Left lung (tissue), 14 donors: ENCODE measurements around the gene TULP3. TPM values are rescaled to one million over a fixed set of nuclear protein-coding genes. Genes with fewer than 3 reads are reported as not detected.

Experiments
- ATAC-seq: fragments of 200-7000 bp; cut with Tn5 transposase; one replicate; pipeline ENCODE4 v1.9.1; 2020; ENCODE audit warnings: moderate library complexity
- DNase-seq, 4 donors: peaks; one replicate each; pipeline ENCODE4 v3.0.0-alpha.2; 2013 to 2020
- H3K27ac ChIP-seq, 2 donors: fragments of 200-600 bp; sonication (generic) in 1 of 2; one replicate each; pipeline versions ENCODE4 v1.5.0 to v1.8.0; 2020 to 2021
- H3K27me3 ChIP-seq, 2 donors: fragments of 200-600 bp; sonication (generic) in 1 of 2; one replicate each; pipeline versions ENCODE4 v1.5.0 to v1.8.0; 2020 to 2021
- H3K36me3 ChIP-seq, 2 donors: fragments of 200-600 bp; sonication (generic) in 1 of 2; one replicate each; pipeline versions ENCODE4 v1.5.0 to v1.8.0; 2020 to 2021
- H3K4me1 ChIP-seq, 2 donors: fragments of 200-600 bp; one replicate each; pipeline ENCODE4 v1.8.0; 2021
- H3K4me3 ChIP-seq, 2 donors: fragments of 200-600 bp; sonication (generic) in 1 of 2; one replicate each; pipeline versions ENCODE4 v1.5.0 to v1.8.0; 2020 to 2021; ENCODE audit warnings: mild to moderate bottlenecking in 1 of 2
- H3K9me3 ChIP-seq, 2 donors: fragments of 200-600 bp; sonication (generic) in 1 of 2; one replicate each; pipeline versions ENCODE4 v1.5.0 to v1.8.0; 2020 to 2021
- CTCF ChIP-seq, 2 donors: fragments of 200-600 bp; sonication (generic) in 1 of 2; IDR thresholded peaks; one replicate each; pipeline versions ENCODE4 v1.5.0 to v1.8.0; 2021; ENCODE audit warnings: antibody characterized with exemption in 2 of 2
- intact Hi-C, 2 donors: fragments of 100-400 bp; cut with DNase I; formaldehyde crosslinking; loops; one replicate each; pipeline versions ENCODE4 v1.11.2 to v1.14.2; 2022
- long read RNA-seq, 12 donors: library from polyadenylated mRNA in 2 of 12; unstranded in 2 of 12; transcript quantifications; one replicate each; pipeline ENCODE4 v2.0.0 and lab custom pipeline, GENCODE V29; 2019 to 2026
- polyA plus RNA-seq, 6 donors: library from polyadenylated mRNA; unstranded; fragments of 120-200 nt; gene quantifications; one replicate each; pipeline ENCODE4 v1.2.1, GENCODE V29; 2013; ENCODE audit not compliant: insufficient read length in 6 of 6
- total RNA-seq, 2 donors: library from RNA; stranded (reverse); fragmentation: NEBNext Ultra II Directional; extraction: Animal tissue kit (Norgen Biotek cat#: 25700); gene quantifications; one replicate each; pipeline ENCODE4 v1.2.1, GENCODE V29; 2021
- donor health status: DM: no; HTN: yes; CAD: no.
- donor health status: DM: no; HTN: no; CAD: no.

TULP3 gene
- total RNA-seq (10 to 100 TPM; 15.3 to 18.0 TPM), polyA plus RNA-seq (10 to 100 TPM; 33.0 to 41.0 (median 38.4) TPM)
- long read RNA-seq, donor 1, transcript TULP3-202 (11 exons, 3,076 nt) = major isoform, 6 of 8 reads
- long read RNA-seq, donor 1, partial matches to known transcripts = 0 of 8 reads
- long read RNA-seq, donor 1, other reads (novel, unspliced or antisense) = 0 of 8 reads
- long read RNA-seq, donor 2, transcript TULP3-202 (11 exons, 3,076 nt) = major isoform, 6 of 16 reads
- long read RNA-seq, donor 2, partial matches to known transcripts = 9 of 16 reads
- long read RNA-seq, donor 2, other reads (novel, unspliced or antisense) = 0 of 16 reads
- long read RNA-seq, donor 3, transcript TULP3-202 (11 exons, 3,076 nt) = major isoform, 5 of 5 reads
- long read RNA-seq, donor 3, partial matches to known transcripts = 0 of 5 reads
- long read RNA-seq, donor 3, other reads (novel, unspliced or antisense) = 0 of 5 reads
- long read RNA-seq, donor 4, partial matches to known transcripts = 1 of 7 reads
- long read RNA-seq, donor 4, other reads (novel, unspliced or antisense) = 5 of 7 reads
- long read RNA-seq, donor 5, transcript TULP3-202 (11 exons, 3,076 nt) = major isoform, 5 of 5 reads
- long read RNA-seq, donor 5, partial matches to known transcripts = 0 of 5 reads
- long read RNA-seq, donor 5, other reads (novel, unspliced or antisense) = 0 of 5 reads
- long read RNA-seq, donor 6, transcript TULP3-202 (11 exons, 3,076 nt) = major isoform, 5 of 5 reads
- long read RNA-seq, donor 6, partial matches to known transcripts = 0 of 5 reads
- long read RNA-seq, donor 6, other reads (novel, unspliced or antisense) = 0 of 5 reads
- long read RNA-seq, donor 7, partial matches to known transcripts = 7 of 9 reads
- long read RNA-seq, donor 7, other reads (novel, unspliced or antisense) = 0 of 9 reads
- long read RNA-seq, donor 8, transcript TULP3-202 (11 exons, 3,076 nt) = major isoform, 7 of 15 reads
- long read RNA-seq, donor 8, partial matches to known transcripts = 8 of 15 reads
- long read RNA-seq, donor 8, other reads (novel, unspliced or antisense) = 0 of 15 reads
- long read RNA-seq, donor 9 = 0 reads
- long read RNA-seq, donor 10, partial matches to known transcripts = 0 of 7 reads
- long read RNA-seq, donor 10, other reads (novel, unspliced or antisense) = 6 of 7 reads
- long read RNA-seq, donor 11, transcript TULP3-202 (11 exons, 3,076 nt) = major isoform, 7 of 7 reads
- long read RNA-seq, donor 11, partial matches to known transcripts = 0 of 7 reads
- long read RNA-seq, donor 11, other reads (novel, unspliced or antisense) = 0 of 7 reads
- long read RNA-seq, donor 12, transcript TULP3-202 (11 exons, 3,076 nt) = major isoform, 5 of 5 reads
- long read RNA-seq, donor 12, partial matches to known transcripts = 0 of 5 reads
- long read RNA-seq, donor 12, other reads (novel, unspliced or antisense) = 0 of 5 reads

- ATAC-seq (peak; percentile 98), DNase-seq (peak; percentile 98 to 99 (median 99))
- Histone ChIP-seq H3K36me3 (peaks cover 0 to 15% of the 10 kb centered on the region in 2 donors), H3K9me3 (no peaks in the 10 kb centered on the region), H3K27me3 (no peaks in the 10 kb centered on the region), H3K4me3 (peak within 1 kb of the TSS; percentile 64 to 94), H3K4me1 (peaks cover 0 to 21% of the 10 kb centered on the region in 2 donors), H3K27ac (peak within 1 kb of the TSS; percentile 83 to 93)
- TF ChIP-seq CTCF (IDR thresholded peaks at IDR 0.05) = no peak
- intact Hi-C loops = no loop called here
Observed at GRCh38 chr12:2890388-2891239, at the start of gene TULP3. TULP3 (plus strand) TSS chr12:2890891; CDS start chr12:2890948, 57 bp downstream.

- no peak overlapping the region for H3K4me3 ChIP-seq
- no peak overlapping the region for H3K27ac ChIP-seq
- H3K27me3 ChIP-seq = no peaks in the 10 kb centered on the region
- intact Hi-C loops = loop anchor here in 1 of 2 donors (10.0 kb wide), 1 partner anchor 194 kb away; no protein-coding TSS in a partner anchor
- DNase-seq (no peak), ATAC-seq (no peak)
- no peak for TF ChIP-seq CTCF (IDR thresholded peaks at IDR 0.05)
- H3K9me3 ChIP-seq = no peaks in the 10 kb centered on the region
- H3K4me1 ChIP-seq = no peaks in the 10 kb centered on the region
- peaks cover 0 to 13% of the 10 kb centered on the region in 2 donors for H3K36me3 ChIP-seq
Observed at GRCh38 chr12:2841056-2841650, 49.5 kb upstream of the TULP3 start.

GRCh38 chr12:2842948-2843347 is 47.7 kb upstream of the TULP3 start:
- no peaks in the 10 kb centered on the region for H3K27me3 ChIP-seq
- DNase-seq = no peak
- H3K4me3 ChIP-seq = no peak overlapping the region
- peaks cover 0 to 19% of the 10 kb centered on the region in 2 donors for H3K36me3 ChIP-seq
- H3K27ac ChIP-seq = no peak overlapping the region
- H3K9me3 ChIP-seq = no peaks in the 10 kb centered on the region
- TF ChIP-seq CTCF (IDR thresholded peaks at IDR 0.05) = no peak
- no peak for ATAC-seq
- intact Hi-C loops = loop anchor here in 1 of 2 donors (10.0 kb wide), 1 partner anchor 192 kb away; no protein-coding TSS in a partner anchor
- no peaks in the 10 kb centered on the region for H3K4me1 ChIP-seq

GRCh38 chr12:2844786-2845185 is 45.9 kb upstream of the TULP3 start:
- Histone ChIP-seq H3K9me3 (no peaks in the 10 kb centered on the region), H3K36me3 (peaks cover 0 to 14% of the 10 kb centered on the region in 2 donors), H3K27ac (no peak overlapping the region), H3K27me3 (no peaks in the 10 kb centered on the region), H3K4me1 (no peaks in the 10 kb centered on the region), H3K4me3 (no peak overlapping the region)
- ATAC-seq (no peak), DNase-seq (no peak)
- intact Hi-C loops = loop anchor here in 1 of 2 donors (10.0 kb wide), 1 partner anchor 190 kb away; no protein-coding TSS in a partner anchor
- no peak for TF ChIP-seq CTCF (IDR thresholded peaks at IDR 0.05)
